A673 (cell line): Measurements from ENCODE around the gene MUSK. TPM values are rescaled to one million over a fixed set of nuclear protein-coding genes. Genes with fewer than 3 reads are reported as not detected.

Experiments used
- BruUV-seq: library from RNA; stranded (reverse); fragments of 400-500 nt; replicated peaks from 2 replicates; lab custom pipeline; 2021; lab: Mats Ljungman, UMichigan
- CTCF ChIA-PET: fragments of 300-600 bp; sonication (Branson Sonifier 250); formaldehyde crosslinking; loops from one replicate; lab custom pipeline; 2022; ENCODE audit warnings: antibody characterized with exemption; lab: Charles Lee
- POLR2A ChIA-PET: fragments of 300-600 bp; sonication (Branson Sonifier 250); formaldehyde crosslinking; loops from one replicate; lab custom pipeline; 2022; ENCODE audit warnings: antibody characterized with exemption; ENCODE audit not compliant: low non-redundant PET; lab: Charles Lee
- DNase-seq: peaks from one replicate; pipeline ENCODE4 v3.0.0-alpha.2; 2015; ENCODE audit warnings: low spot score
- H3K27ac ChIP-seq: fragments of 200-600 bp; sonication (generic); 2 replicates; pipeline ENCODE4 v1.5.1; 2016; ENCODE audit warnings: mixed run types, low read depth, mild to moderate bottlenecking, mixed read lengths, antibody characterized with exemption, low read length; ENCODE audit not compliant: poor library complexity, severe bottlenecking
- H3K27me3 ChIP-seq: fragments of 200-600 bp; sonication (generic); replicated peaks from 2 replicates; pipeline ENCODE4 v1.6.1; 2017; ENCODE audit warnings: mixed run types, low read depth, mild to moderate bottlenecking, mixed read lengths, antibody characterized with exemption, low read length; ENCODE audit not compliant: insufficient read depth, poor library complexity
- H3K36me3 ChIP-seq: fragments of 200-600 bp; sonication (generic); 2 replicates; pipeline ENCODE4 v1.6.1; 2016; ENCODE audit warnings: mixed run types, mild to moderate bottlenecking, mixed read lengths, antibody characterized with exemption, low read length; ENCODE audit not compliant: insufficient read depth, poor library complexity, severe bottlenecking
- H3K4me1 ChIP-seq: fragments of 200-600 bp; sonication (generic); 2 replicates; pipeline ENCODE4 v1.6.1; 2017; ENCODE audit warnings: mixed run types, mild to moderate bottlenecking, mixed read lengths, antibody characterized with exemption, low read length; ENCODE audit not compliant: insufficient read depth, poor library complexity, severe bottlenecking
- H3K4me3 ChIP-seq: fragments of 200-600 bp; sonication (generic); 2 replicates; pipeline ENCODE4 v1.5.1; 2016; ENCODE audit warnings: low read depth, mixed run types, mild to moderate bottlenecking, mixed read lengths, low read length; ENCODE audit not compliant: poor library complexity, severe bottlenecking
- H3K9me3 ChIP-seq: fragments of 200-600 bp; sonication (generic); 2 replicates; pipeline ENCODE4 v1.6.1; 2016; ENCODE audit warnings: mixed run types, low read depth, mild to moderate bottlenecking, mixed read lengths, antibody characterized with exemption, low read length; ENCODE audit not compliant: poor library complexity, severe bottlenecking
- CTCF ChIP-seq: fragments of 300-800, 200-600 bp; sonication (generic); conservative IDR thresholded peaks from 2 replicates; pipeline ENCODE4 v1.5.1; 2017; ENCODE audit warnings: low read depth, mild to moderate bottlenecking, antibody characterized with exemption, low read length, moderate library complexity, mixed read lengths
- EZH2 ChIP-seq: fragments of 200-600 bp; sonication (generic); IDR thresholded peaks from 2 replicates; pipeline ENCODE4 v1.6.1; 2017; ENCODE audit warnings: borderline replicate concordance, low read depth, mild to moderate bottlenecking, mixed read lengths, antibody characterized with exemption, low read length; ENCODE audit not compliant: poor library complexity, severe bottlenecking
- intact Hi-C: fragments of 100-400 bp; cut with micrococcal nuclease; formaldehyde crosslinking; loops from one replicate; pipeline ENCODE4 v1.10.0; 2022; ENCODE audit not compliant: unreplicated experiment
- total RNA-seq: library from RNA; stranded (reverse); gene quantifications from 2 replicates; pipeline ENCODE4 v1.2.3, GENCODE V29; 2021

MUSK gene
- total RNA-seq, 1 experiment from 2014 or later: not detected

- ChIA-PET CTCF (no interaction called here), POLR2A (no interaction called here)
- peaks cover 18% of the 10 kb centered on the region for H3K4me1 ChIP-seq
- no TSS peak for BruUV-seq
- H3K27ac ChIP-seq: no peak overlapping the region
- H3K36me3 ChIP-seq: no peaks in the 10 kb centered on the region
- no peak for DNase-seq
- TF ChIP-seq CTCF (no peak), EZH2 (no peak)
- no peak overlapping the region for H3K4me3 ChIP-seq
- no peaks in the 10 kb centered on the region for H3K9me3 ChIP-seq
- intact Hi-C loops: no loop called here
- H3K27me3 ChIP-seq: no peaks in the 10 kb centered on the region
Observed at GRCh38 chr9:110650991-110651411, 17.6 kb upstream of the MUSK start.

DNA sequence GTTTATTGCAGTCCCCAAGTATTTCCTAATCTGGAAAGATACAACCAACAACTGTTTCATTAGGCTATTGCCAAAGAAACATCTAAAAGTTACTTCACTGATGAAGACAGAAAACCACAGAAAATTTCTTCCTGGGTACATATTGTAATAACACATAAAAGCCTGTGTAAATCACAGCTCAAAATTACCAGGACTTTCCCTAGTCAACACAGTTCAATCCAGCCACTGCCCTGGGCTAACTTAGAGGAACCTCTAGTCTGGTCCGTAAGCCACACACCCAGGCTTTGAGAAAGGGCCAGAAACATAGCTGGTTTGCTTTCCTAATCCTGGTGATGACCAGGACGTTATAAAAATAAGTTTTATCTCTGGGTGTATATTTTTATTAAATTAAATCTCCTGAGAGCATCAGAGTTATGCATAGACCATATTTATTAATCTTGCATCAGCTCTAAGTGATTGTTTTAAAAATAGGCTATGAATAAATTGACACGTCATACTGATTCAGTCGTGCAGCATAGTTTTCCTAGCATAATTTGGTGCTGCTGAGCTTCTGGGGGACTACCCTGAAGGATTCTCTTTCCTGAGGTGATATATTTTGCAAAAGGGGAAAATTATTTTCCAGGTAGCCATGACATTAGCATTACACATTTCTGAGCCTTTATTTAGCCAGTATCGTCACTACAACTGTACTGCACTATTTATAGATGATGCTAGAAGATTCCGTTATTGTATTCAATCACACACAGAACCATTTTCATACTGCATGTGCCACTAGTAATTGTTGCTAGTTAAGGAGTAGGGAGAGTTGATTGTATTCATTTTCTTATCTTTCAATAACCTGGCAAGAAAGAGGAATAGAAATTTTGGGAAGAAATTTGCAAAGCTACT, 12.6 kb upstream of the MUSK start:
- no peaks in the 10 kb centered on the region for H3K36me3 ChIP-seq
- no peak overlapping the region for H3K27ac ChIP-seq
- peaks cover 13% of the 10 kb centered on the region for H3K4me1 ChIP-seq
- CTCF ChIA-PET: no interaction called here
- H3K27me3 ChIP-seq: no peaks in the 10 kb centered on the region
- TF ChIP-seq CTCF (no peak), EZH2 (no peak)
- no TSS peak for BruUV-seq
- H3K9me3 ChIP-seq: no peaks in the 10 kb centered on the region
- no peak overlapping the region for H3K4me3 ChIP-seq
- POLR2A ChIA-PET: no interaction called here
- intact Hi-C loops: no loop called here
- no peak for DNase-seq

DNA sequence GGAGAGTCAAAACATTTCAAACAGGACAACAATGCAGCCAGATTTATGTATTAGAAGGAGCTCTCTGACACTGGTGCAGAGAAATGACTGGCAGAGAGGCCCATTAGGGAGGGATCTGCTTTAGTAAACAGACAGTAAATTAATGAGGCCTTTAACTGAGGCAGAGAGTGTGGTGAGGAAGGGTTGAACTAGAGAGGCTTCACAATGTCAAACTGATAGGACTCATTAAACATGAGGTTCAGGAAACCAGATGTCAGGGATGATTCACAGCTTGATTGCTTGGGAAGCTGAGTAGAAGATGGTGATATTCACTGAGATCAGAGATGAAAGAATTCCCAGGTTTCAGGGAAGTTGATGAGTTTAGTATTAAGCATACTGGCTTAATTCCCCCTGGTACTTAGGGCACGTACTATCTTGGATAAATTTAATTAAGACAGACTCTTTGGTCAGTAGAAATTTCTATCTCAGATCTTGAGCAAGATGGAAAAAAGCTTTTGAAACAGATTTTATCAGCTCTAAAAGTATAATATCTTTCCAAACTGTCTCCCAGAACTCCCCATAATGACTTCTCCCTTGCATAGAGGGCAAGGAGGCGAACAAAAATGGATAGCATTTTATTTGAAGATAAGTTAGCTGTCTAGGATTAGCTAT, 8.6 kb upstream of the MUSK start:
- Histone ChIP-seq H3K9me3 (no peaks in the 10 kb centered on the region), H3K4me1 (peaks cover 4% of the 10 kb centered on the region), H3K27me3 (no peaks in the 10 kb centered on the region), H3K27ac (no peak overlapping the region), H3K4me3 (no peak overlapping the region), H3K36me3 (no peaks in the 10 kb centered on the region)
- no peak for TF ChIP-seq CTCF
- TF ChIP-seq EZH2: no peak
- POLR2A ChIA-PET: no interaction called here
- DNase-seq: peak; percentile 41
- intact Hi-C loops: no loop called here
- no TSS peak for BruUV-seq
- CTCF ChIA-PET: interaction anchor here (0.7 kb wide), 1 partner anchor 8 kb away, joined by 3 read pairs; no protein-coding TSS in a partner anchor
